Eye (tissue), 1 donor: ENCODE data around the gene FZR1.
"Not testable (repeated sequence)": the region's sequence is repeated elsewhere in the genome, so short reads cannot be mapped to it uniquely, and the experiment has no call there.

ENCODE experiments used
- DNase-seq: peaks from one replicate; pipeline ENCODE4 v3.0.0-alpha.2; 2015

The FZR1 gene

GRCh38 chr19:3576696-3577443 is 70.8 kb downstream of the FZR1 start:
- peak; percentile 77 for DNase-seq

- DNase-seq: no peak
Measured at GRCh38 chr19:3577723-3578344, 71.7 kb downstream of the FZR1 start.

GRCh38 chr19:3578390-3578789 is 72.3 kb downstream of the FZR1 start:
- DNase-seq: no peak

- peak; percentile 28 for DNase-seq
Measured at GRCh38 chr19:3580156-3580934, 74.2 kb downstream of the FZR1 start.

GRCh38 chr19:3581792-3582191 is 75.7 kb downstream of the FZR1 start:
- DNase-seq: not testable (repeated sequence)

GRCh38 chr19:3584036-3584802 is 78.1 kb downstream of the FZR1 start:
- DNase-seq: not testable (repeated sequence)

GRCh38 chr19:3585301-3586126 is 79.4 kb downstream of the FZR1 start, which contains the start of gene GIPC3:
TSS of gene GIPC3 (plus strand) at chr19:3585478. CDS start at chr19:3585598, 120 bp downstream.
- DNase-seq: no peak

- no peak for DNase-seq
Measured at GRCh38 chr19:3586127-3586626, 80.1 kb downstream of the FZR1 start.

- no peak for DNase-seq
Measured at GRCh38 chr19:3586707-3587346, 80.7 kb downstream of the FZR1 start.
